Adrenal gland (tissue), 12 donors: Measurements from ENCODE around the gene CACNA1G. TPM values are rescaled to one million over a fixed set of nuclear protein-coding genes. Genes with fewer than 3 reads are reported as not detected.

Experiments used
- DNase-seq, 7 donors: peaks; one replicate each; pipeline ENCODE4 v3.0.0-alpha.2; 2019 to 2020
- H3K27ac ChIP-seq, 5 donors: fragments of 200-600 bp; sonication (generic) in 4 of 5; 1 replicate in 3 of 5; 2 replicates in 2 of 5; pipeline versions ENCODE4 v1.5.1 to v1.8.0; 2016 to 2020; ENCODE audit warnings: mild to moderate bottlenecking in 1 of 5
- H3K27me3 ChIP-seq: fragments of 200-600 bp; 2 replicates; pipeline ENCODE4 v1.8.0; 2021
- H3K36me3 ChIP-seq, 2 donors: fragments of 200-600 bp; replicated peaks in 1 of 2; 1 replicate in 1 of 2; 2 replicates in 1 of 2; pipeline versions ENCODE4 v1.5.1 to v1.8.0; 2018 to 2022
- H3K4me1 ChIP-seq, 2 donors: fragments of 200-600 bp; replicated peaks in 1 of 2; 1 replicate in 1 of 2; 2 replicates in 1 of 2; pipeline versions ENCODE4 v1.5.1 to v1.8.0; 2018 to 2021
- H3K4me3 ChIP-seq, 4 donors: fragments of 200-600 bp; sonication (generic) in 3 of 4; one replicate each; pipeline ENCODE4 v1.5.1; 2016 to 2018
- H3K9me3 ChIP-seq, 3 donors: fragments of 200-600 bp; sonication (generic) in 1 of 3; replicated peaks in 1 of 3; 1 replicate in 2 of 3; 2 replicates in 1 of 3; pipeline versions ENCODE4 v1.5.1 to v1.8.0; 2016 to 2021
- POLR2A ChIP-seq, 2 donors: fragments of 450-650 bp; IDR thresholded peaks; one replicate each; pipeline ENCODE4 v1.6.1; 2017; ENCODE audit warnings: antibody characterized with exemption in 2 of 2, mild to moderate bottlenecking in 2 of 2, moderate library complexity in 1 of 2
- WGBS, 4 donors: extraction: QIAGEN DNeasy Blood & Tissue Kit in 2 of 4; methylation state at CpG; one replicate each; pipeline versions ENCODE4 v1.1.5 to v1.1.7; 2013 to 2017; 5-methylcytosine and 5-hydroxymethylcytosine counted together
- intact Hi-C, 2 donors: fragments of 100-400 bp; cut with DNase I; formaldehyde crosslinking; loops; one replicate each; pipeline versions ENCODE4 v1.14.1 to v1.15.0; 2022 to 2023
- polyA plus RNA-seq, 3 donors: library from polyadenylated mRNA; stranded (reverse); fragments of 200-250 nt in 2 of 3; fragments of 350-450 nt in 1 of 3; fragmentation: Illumina TruSeq in 1 of 3; extraction: RNeasy Lipid Tissue Mini Kit (QIAGEN cat#74804) in 1 of 3; gene quantifications; one replicate each; pipeline ENCODE4 v1.2.3, GENCODE V29; 2013 to 2014
- total RNA-seq, 9 donors: library from RNA; depleted of rRNA in 4 of 9; stranded (reverse); fragments of >200 nt in 4 of 9; fragments of 120-200 nt in 1 of 9; fragmentation: NEBNext Ultra II Directional in 1 of 9; extraction: Animal tissue kit (Norgen Biotek cat#: 25700) in 1 of 9; gene quantifications; one replicate each; pipeline versions ENCODE4 v1.1.0 to v1.2.4, GENCODE V29; 2013 to 2023
- TF ChIP-seq, protein P1 (sequence below), 6 experiments: fragments of 450-650 bp in 4 of 6; fragments of 200-600 bp in 2 of 6; sonication (generic) in 1 of 6; IDR thresholded peaks; 1 replicate in 5 of 6; 2 replicates in 1 of 6; pipeline versions ENCODE4 v1.5.1 to v1.8.0; 2016 to 2021; ENCODE audit warnings: antibody characterized with exemption in 6 of 6, mild to moderate bottlenecking in 2 of 6, moderate library complexity in 1 of 6
- donor health status: healthy with polysubstance abuse.
- donor health status: Bipolar disorder and iron deficiency.
- donor health status: DM: yes; HTN: yes; CAD: no.
- donor health status: DM: no; HTN: no; CAD: no.
- donor health status: DM: no; HTN: no; CAD: no.
- donor health status: DM: yes; HTN: yes; CAD: no.

Gene CACNA1G
- total and polyA plus RNA-seq, 12 donors, result 0.05 to 2.6 (median 0.14) TPM; not detected in 1

DNA sequence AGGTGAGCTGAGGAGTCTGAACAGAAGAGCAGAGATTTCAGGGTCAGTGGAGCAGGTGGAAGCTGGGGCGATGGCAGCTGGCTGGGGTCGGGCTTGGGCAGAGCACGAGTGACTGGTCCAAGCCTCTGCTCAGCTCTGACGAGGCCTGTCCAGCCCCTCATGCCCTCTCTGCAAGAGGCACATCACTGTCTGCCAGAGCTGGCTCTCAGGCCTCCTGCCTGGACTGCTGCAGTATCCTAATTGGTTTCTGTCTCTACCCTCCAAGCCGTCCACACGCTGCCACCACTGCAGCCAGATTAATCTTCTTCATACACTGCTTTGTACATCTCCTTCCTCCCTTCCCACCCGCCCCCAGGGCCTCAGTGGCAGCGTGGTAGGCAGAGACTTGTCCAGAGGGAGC, 25.4 kb downstream of the CACNA1G start:
- Histone ChIP-seq H3K36me3 (no peaks in the 10 kb centered on the region), H3K27ac (no peak overlapping the region), H3K4me3 (no peak overlapping the region), H3K9me3 (no peaks in the 10 kb centered on the region), H3K4me1 (peaks cover 11 to 13% of the 10 kb centered on the region in 2 donors), H3K27me3 (no peaks in the 10 kb centered on the region)
- TF ChIP-seq POLR2A (IDR thresholded peaks at IDR 0.05), result no peak
- TF ChIP-seq, protein P1, sequence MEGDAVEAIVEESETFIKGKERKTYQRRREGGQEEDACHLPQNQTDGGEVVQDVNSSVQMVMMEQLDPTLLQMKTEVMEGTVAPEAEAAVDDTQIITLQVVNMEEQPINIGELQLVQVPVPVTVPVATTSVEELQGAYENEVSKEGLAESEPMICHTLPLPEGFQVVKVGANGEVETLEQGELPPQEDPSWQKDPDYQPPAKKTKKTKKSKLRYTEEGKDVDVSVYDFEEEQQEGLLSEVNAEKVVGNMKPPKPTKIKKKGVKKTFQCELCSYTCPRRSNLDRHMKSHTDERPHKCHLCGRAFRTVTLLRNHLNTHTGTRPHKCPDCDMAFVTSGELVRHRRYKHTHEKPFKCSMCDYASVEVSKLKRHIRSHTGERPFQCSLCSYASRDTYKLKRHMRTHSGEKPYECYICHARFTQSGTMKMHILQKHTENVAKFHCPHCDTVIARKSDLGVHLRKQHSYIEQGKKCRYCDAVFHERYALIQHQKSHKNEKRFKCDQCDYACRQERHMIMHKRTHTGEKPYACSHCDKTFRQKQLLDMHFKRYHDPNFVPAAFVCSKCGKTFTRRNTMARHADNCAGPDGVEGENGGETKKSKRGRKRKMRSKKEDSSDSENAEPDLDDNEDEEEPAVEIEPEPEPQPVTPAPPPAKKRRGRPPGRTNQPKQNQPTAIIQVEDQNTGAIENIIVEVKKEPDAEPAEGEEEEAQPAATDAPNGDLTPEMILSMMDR (IDR thresholded peaks at IDR 0.05), result no peak
- intact Hi-C loops, result no loop called here
- WGBS, 4 donors, result 82 to 90% (median 86%) methylated on average over 5 to 8 of the region's 8 CpGs
- DNase-seq, result no peak

DNA sequence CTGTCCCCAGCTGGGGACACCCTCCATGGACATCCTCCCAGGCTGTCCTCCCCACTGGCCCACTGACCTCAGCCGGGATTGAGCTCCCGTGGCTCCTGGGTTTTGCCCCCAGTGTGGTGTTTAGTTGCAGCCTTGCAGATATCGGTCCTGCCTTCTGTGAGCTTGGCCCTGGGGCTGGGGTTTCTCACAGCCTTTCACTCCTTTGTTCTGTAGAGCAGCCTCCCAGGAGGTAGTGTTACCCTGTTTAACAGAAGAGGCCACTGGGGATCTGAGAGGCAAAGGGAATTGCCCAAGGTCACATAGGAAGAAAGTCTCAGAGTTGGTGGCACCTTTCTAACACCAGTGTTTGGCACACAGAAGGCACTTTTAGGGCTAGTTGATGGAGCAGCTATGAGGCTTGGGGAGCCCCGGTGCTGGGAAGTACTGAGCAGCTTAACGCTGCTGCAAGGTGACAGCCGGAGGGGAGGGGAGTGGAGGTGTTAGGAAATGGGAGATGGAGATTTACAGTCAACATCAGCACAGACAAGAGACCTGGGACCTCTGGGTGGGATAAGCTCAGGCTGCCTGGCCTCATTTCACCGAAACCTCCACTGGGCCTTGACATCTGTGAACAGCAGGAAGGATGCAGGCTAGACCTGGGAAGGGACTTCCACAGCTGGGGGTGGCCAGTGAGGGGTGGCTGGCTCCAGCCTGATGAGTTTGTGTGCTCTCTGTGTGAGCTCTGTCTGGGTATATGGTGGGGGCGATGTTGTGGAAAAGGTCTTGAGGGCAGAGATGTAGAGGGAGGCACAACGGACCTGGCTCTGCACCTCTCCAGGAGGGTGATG, 26.1 kb downstream of the CACNA1G start:
- no peak for TF ChIP-seq POLR2A (IDR thresholded peaks at IDR 0.05)
- TF ChIP-seq, protein P1 (IDR thresholded peaks at IDR 0.05), result no peak
- Histone ChIP-seq H3K27me3 (no peaks in the 10 kb centered on the region), H3K4me3 (no peak overlapping the region), H3K9me3 (no peaks in the 10 kb centered on the region), H3K36me3 (no peaks in the 10 kb centered on the region), H3K27ac (no peak overlapping the region), H3K4me1 (peaks cover 11 to 13% of the 10 kb centered on the region in 2 donors)
- DNase-seq, result no peak
- intact Hi-C loops, result no loop called here
- 89 to 95% (median 92%) methylated on average over 9 of the region's 9 CpGs for WGBS, 4 donors

DNA sequence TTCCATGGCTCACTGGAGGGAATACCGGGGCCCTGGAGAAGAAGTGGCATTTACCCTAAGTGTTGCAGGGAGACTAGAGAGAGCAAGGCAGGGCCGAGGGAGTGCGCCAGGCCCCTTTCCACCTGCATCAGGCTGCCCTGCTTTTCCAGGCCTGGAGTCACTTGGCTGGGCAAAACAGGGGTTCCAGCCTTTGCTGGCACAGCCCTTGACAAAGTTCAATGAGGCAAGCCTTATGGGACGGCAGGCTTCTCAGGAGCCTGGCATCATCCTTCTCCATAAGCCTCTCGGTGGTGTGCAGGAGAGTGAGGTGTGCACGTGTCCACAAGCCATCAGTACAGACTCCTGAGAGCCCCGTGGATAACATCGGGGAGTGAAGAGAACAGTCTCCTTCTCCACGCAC, 27.1 kb downstream of the CACNA1G start:
- TF ChIP-seq, protein P1 (IDR thresholded peaks at IDR 0.05), result no peak
- no peak for TF ChIP-seq POLR2A (IDR thresholded peaks at IDR 0.05)
- intact Hi-C loops, result no loop called here
- peaks cover 11 to 13% of the 10 kb centered on the region in 2 donors for H3K4me1 ChIP-seq
- H3K4me3 ChIP-seq, result no peak overlapping the region
- H3K36me3 ChIP-seq, result no peaks in the 10 kb centered on the region
- no peaks in the 10 kb centered on the region for H3K9me3 ChIP-seq
- WGBS, 4 donors, result 78 to 91% (median 87%) methylated on average over 5 to 9 of the region's 9 CpGs
- DNase-seq, result no peak
- H3K27ac ChIP-seq, result no peak overlapping the region
- H3K27me3 ChIP-seq, result no peaks in the 10 kb centered on the region

DNA sequence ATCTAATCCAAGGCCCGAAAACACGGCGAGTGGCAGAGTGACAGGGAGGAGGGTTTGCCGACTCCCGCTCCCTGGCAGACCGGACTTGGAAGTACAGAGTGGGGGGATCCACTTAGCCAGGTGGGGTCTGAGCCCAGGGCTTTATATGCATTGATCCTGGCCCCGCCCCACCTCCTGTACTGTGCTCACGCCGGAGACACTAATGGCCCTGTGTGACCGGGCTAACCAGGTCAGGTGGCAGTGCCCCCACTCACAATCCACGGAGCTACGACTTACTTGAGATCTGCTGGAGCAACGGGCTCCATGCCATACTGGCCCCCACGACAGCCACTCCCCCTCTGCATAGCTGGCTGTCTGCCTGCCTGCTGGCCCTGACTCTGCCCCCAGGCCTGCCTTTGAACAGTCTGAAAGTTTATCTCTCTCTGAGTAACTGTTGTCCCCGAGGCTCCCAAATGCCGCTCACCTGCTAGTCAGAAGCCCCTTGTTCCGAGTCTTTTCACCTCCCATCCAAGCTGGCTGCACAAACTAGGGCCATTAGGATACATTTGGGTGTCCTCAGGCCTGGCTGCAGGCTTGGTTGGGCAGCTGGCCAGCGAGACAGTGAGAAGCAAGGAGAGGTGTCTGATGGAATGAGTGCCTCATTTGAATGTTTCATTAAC, 28.0 kb downstream of the CACNA1G start:
- no peak for TF ChIP-seq POLR2A (IDR thresholded peaks at IDR 0.05)
- TF ChIP-seq, protein P1 (IDR thresholded peaks at IDR 0.05), result no peak
- Histone ChIP-seq H3K4me1 (peaks cover 11 to 13% of the 10 kb centered on the region in 2 donors), H3K27me3 (no peaks in the 10 kb centered on the region), H3K36me3 (no peaks in the 10 kb centered on the region), H3K9me3 (no peaks in the 10 kb centered on the region), H3K4me3 (no peak overlapping the region), H3K27ac (peak overlapping the region in 3 of 5 donors; percentile 28 to 78 (median 66))
- 56 to 75% (median 60%) methylated on average over 8 to 18 of the region's 18 CpGs for WGBS, 4 donors
- intact Hi-C loops, result no loop called here
- peak in 5 of 7 donors; percentile 38 to 62 (median 49) for DNase-seq
